SK-N-DZ (cell line): ENCODE measurements around the gene SNX27.
A peak's percentile ranks its signal among the peaks of the same experiment; 100 is the strongest.
"Not testable (repeated sequence)": the region's sequence is repeated elsewhere in the genome, so short reads cannot be mapped to it uniquely, and the experiment has no call there.

ENCODE experiments used
- DNase-seq: peaks from one replicate; pipeline ENCODE4 v3.0.0-alpha.2; 2015; ENCODE audit warnings: low spot score
- small RNA-seq, 2 experiments: library from RNA; depleted of rRNA; stranded (forward); fragments of <200 nt; gene quantifications; one replicate each; pipeline ENCODE3, GENCODE V24; 2014

The SNX27 gene

DNA sequence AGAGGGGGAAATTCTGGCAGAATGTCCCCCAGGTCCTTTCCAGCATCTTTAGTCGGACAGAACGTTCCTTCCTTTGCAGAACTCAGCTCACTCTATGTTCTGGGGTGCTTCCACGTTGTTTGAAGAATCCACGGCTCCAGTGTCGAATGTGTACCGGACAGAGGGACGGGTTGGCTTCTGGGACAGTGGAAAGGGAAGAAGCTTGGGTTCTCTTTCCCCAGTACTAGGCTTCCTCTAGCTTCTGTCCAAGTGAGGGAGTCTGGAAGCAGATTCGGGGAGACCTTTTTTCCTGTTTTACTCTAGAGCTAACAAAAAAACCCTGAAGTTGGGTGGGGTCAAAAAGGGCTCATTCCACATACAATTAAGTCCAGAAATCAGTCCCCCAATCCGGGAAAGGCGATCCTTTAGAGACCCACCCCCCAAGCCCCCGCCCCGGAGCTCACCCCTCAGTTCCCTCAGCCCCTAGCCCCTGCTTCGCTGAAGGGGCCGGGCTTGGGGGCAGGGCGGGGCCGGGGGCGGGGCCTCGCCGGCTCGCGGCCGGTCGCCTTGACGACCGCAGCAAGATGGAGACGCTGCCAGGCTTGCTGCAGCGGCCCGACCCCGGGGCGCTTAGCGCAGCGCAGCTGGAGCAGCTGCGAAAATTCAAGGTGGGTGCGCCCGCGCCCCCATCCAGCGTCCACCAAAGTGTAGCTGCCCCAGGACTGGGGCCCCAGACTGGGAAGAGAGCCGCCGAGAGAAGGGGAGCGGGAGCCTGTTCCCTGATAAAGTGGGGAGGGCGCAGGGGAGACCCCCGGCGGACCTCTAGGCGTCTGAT is 109.3 kb downstream of the SNX27 start, which contains the start of gene RIIAD1:
Gene RIIAD1, plus strand, starts transcription at position 549 of the 814 bp plus-strand sequence. Its CDS starts 15 bp downstream, at position 564.
- DNase-seq = peak; percentile 82

GRCh38 chr1:151721788-151722510 is 110.1 kb downstream of the SNX27 start:
- no peak for DNase-seq

- DNase-seq = no peak
Measured at GRCh38 chr1:151723726-151724370, 112.0 kb downstream of the SNX27 start.

DNA sequence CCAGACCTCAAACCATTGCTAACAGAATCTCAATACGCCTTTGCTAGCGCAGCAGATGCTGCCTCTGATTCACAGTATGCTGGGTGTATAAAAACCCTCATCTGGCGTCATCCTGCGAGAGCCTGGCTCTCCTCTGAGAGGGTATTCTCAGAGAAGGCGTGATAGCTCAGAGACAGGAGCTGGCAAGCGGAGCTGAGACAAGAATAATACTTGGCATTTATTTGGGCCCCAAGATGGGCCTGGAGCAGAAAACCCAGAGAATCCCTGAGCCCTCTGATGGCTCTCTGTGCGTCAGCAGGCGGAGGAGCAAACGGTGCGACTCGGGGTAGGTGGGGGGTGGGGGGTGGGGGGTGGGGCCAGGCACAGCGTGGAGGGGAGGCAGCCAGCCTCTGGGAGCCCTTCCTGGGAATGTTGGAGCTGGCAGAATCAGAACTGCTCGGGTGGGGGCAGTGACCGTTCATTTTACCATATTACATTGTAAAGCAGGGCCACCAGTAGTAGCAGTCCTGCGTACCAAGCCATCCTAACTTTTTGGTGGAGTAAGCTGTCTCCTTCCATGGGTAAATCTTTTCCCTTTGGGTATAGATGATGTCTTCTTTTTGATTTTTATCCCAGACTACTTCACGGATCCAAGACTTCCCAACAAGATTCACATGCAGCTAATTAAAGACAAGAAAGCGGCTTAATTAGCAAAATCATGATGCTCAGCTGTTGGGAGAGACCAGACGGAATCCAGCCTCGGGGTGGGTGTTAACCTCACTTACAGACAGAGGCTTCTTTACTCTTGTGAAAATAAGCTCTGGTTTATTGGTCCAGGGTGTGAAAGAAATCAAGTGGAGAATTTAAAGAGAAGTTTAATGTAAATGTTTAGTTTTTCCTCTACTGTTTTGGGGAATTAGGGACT is 116.6 kb downstream of the SNX27 start:
- peak; percentile 81 for DNase-seq

GRCh38 chr1:151729157-151729965 is 117.5 kb downstream of the SNX27 start:
- DNase-seq = no peak

DNA sequence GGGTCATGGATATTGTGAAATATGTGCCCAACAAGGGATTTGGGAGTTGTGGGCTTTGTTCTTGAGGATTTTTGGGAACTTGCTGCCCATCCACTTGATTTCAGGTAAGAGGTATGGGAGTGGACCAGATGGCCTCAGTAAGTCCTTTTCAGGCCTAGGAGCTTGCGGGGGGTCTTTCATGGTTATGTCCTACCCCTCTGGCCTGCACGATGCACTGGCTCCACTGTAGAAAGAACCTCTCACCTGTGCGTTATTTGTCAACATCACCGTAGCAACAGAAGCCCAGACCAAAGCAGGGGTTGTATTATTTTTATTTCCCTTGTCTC is 118.1 kb downstream of the SNX27 start:
- no peak for DNase-seq

GRCh38 chr1:151733126-151733525 is 121.3 kb downstream of the SNX27 start:
- no peak for DNase-seq

GRCh38 chr1:151733995-151734394 is 122.1 kb downstream of the SNX27 start:
- DNase-seq = not testable (repeated sequence)

DNA sequence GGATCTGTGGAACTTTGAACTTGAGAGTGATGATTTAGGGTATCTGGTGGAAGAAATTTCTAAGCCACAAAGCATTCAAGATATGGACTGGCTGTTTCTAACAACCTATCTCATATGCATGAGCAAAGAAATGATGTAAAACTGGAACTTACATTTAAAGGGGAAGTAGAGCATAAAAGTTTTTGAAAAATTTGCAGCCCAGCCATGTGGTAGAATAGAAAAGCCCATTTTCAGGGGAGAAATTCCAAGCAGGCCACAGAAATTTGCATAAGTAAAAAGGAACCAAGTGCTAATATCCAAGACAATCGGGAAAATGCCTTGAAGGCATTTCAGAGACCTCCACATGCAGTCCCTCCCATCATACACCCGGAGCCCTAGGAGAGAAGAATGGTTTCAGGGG is 125.2 kb downstream of the SNX27 start:
- no peak for DNase-seq

DNA sequence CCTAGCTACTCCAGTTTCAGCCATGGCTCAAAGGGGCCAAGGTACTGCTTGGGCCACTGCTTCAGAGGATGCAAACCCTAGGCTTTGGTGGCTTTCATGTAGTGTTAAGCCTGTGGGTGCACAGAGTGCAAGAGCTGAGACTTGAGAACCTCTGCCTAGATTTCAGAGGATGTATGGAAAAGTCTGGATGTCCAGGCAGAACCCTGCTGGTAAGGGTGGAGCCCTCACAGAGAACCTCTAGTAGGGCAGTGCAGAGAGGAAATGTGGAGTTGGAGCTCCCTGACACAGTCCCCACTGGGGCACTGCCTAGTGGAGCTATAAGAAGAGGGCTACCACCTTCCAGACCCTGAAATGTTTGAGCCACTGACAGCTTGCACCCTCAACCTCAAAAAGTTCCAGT is 125.6 kb downstream of the SNX27 start:
- no peak for DNase-seq

GRCh38 chr1:151739590-151740355 is 127.9 kb downstream of the SNX27 start:
- no peak for DNase-seq

DNA sequence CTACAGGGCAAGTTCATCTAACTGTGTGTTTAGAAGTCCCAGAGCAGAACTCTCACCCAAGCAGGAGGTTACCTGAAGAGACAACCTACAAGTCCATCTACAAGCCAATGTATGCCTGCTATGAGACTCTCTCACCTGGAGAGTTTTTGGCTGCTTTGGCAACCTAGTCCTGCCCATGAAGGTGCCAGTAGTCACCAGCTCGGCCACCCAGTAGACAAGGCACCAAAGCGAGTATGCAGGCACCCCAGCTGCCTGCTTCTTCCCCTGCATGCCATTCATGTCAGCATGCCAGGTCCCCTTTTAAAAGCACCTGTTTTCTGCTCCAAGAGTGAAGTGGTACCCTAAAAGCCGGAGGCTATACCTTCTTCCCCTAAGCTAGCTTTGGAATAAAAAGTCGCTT is 129.7 kb downstream of the SNX27 start:
- DNase-seq = no peak

Small RNA genes within 50 kb of the gene (small RNA-seq; reads per million reads assigned to genes)
- gene RNU6-1062P (0 to 0.03 reads per million in 2 experiments), gene RNU6-662P (0 reads per million in 2 experiments)
